NB4 (cell line): ENCODE data around the gene PTP4A1.

ENCODE experiments used
- MYC ChIP-seq: IDR thresholded peaks from 2 replicates; pipeline ENCODE4 v1.6.1; 2011; ENCODE audit warnings: low read depth, low read length
- POLR2A ChIP-seq: IDR thresholded peaks from 2 replicates; pipeline ENCODE4 v1.6.1; 2011; ENCODE audit warnings: mild to moderate bottlenecking; ENCODE audit not compliant: insufficient read length; ENCODE audit errors: extremely low read depth
- TF ChIP-seq, protein P1 (sequence below): IDR thresholded peaks from one replicate; pipeline ENCODE4 v1.5.1; 2012; ENCODE audit warnings: low read depth, low read length

DNA sequence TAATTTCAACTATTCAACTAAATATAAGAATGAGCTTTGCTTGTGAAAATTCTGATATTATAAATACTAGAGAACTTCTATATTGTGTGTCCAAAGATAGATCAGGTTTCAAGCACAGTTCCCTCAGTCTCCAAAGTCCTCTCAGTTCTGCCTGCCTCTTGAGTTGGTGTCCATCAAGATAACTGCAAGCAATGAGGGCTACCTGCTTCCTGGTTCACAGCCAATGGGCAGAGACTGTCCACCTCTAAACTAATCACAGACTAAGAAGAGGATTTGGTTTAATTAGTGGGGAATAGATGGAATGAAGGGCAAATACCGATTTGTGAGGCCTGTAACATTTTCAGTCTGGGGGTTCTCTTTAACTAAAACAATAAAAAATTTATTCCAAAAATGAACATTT lies 41.3 kb upstream of the PTP4A1 start:
- TF ChIP-seq, protein P1, sequence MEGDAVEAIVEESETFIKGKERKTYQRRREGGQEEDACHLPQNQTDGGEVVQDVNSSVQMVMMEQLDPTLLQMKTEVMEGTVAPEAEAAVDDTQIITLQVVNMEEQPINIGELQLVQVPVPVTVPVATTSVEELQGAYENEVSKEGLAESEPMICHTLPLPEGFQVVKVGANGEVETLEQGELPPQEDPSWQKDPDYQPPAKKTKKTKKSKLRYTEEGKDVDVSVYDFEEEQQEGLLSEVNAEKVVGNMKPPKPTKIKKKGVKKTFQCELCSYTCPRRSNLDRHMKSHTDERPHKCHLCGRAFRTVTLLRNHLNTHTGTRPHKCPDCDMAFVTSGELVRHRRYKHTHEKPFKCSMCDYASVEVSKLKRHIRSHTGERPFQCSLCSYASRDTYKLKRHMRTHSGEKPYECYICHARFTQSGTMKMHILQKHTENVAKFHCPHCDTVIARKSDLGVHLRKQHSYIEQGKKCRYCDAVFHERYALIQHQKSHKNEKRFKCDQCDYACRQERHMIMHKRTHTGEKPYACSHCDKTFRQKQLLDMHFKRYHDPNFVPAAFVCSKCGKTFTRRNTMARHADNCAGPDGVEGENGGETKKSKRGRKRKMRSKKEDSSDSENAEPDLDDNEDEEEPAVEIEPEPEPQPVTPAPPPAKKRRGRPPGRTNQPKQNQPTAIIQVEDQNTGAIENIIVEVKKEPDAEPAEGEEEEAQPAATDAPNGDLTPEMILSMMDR: no peak
- TF ChIP-seq POLR2A: no peak
- no peak for TF ChIP-seq MYC
